ENCODE results near the gene CLEC10A. TPM values are rescaled to one million over a fixed set of nuclear protein-coding genes. Genes with fewer than 3 reads are reported as not detected.
"Not testable (repeated sequence)": the region's sequence is repeated elsewhere in the genome, so short reads cannot be mapped to it uniquely, and the experiment has no call there.

The CLEC10A gene
- total and polyA plus RNA-seq, 8 donors, result 2.0 to 9.6 (median 3.6) TPM

DNA sequence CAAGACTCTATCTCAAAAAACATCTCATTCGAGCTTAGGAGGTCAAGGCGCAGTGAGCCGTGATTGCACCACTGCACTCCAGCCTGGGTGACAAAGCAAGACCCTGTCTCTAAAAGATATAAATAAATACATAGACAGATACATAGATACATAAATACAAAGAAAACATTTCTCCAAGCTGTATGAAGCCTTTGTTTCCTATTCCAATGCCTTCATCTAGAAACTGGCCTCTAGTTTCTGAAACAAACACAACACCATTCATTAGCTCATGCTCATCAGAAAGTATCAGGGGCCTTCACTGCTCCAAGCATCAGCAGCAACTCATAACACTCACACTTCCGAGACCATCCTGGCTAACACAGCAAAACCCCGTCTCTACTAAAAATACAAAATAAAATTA, 44.9 kb upstream of the CLEC10A start:
- intact Hi-C loops (cut with DNase I), result no loop called here
- H3K9me3 ChIP-seq, result no peaks in the 10 kb centered on the region
- peak in 1 of 4 donors; percentile 16 for DNase-seq
- no peak overlapping the region for H3K4me3 ChIP-seq
- TF ChIP-seq, protein P1, sequence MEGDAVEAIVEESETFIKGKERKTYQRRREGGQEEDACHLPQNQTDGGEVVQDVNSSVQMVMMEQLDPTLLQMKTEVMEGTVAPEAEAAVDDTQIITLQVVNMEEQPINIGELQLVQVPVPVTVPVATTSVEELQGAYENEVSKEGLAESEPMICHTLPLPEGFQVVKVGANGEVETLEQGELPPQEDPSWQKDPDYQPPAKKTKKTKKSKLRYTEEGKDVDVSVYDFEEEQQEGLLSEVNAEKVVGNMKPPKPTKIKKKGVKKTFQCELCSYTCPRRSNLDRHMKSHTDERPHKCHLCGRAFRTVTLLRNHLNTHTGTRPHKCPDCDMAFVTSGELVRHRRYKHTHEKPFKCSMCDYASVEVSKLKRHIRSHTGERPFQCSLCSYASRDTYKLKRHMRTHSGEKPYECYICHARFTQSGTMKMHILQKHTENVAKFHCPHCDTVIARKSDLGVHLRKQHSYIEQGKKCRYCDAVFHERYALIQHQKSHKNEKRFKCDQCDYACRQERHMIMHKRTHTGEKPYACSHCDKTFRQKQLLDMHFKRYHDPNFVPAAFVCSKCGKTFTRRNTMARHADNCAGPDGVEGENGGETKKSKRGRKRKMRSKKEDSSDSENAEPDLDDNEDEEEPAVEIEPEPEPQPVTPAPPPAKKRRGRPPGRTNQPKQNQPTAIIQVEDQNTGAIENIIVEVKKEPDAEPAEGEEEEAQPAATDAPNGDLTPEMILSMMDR (IDR thresholded peaks at IDR 0.05), result no peak
- no peaks in the 10 kb centered on the region for H3K36me3 ChIP-seq
- no peak overlapping the region for H3K27ac ChIP-seq
- no peak for ATAC-seq
- peaks cover 0 to 6% of the 10 kb centered on the region in 2 donors for H3K4me1 ChIP-seq
- peaks cover 0 to 31% of the 10 kb centered on the region in 2 donors for H3K27me3 ChIP-seq

DNA sequence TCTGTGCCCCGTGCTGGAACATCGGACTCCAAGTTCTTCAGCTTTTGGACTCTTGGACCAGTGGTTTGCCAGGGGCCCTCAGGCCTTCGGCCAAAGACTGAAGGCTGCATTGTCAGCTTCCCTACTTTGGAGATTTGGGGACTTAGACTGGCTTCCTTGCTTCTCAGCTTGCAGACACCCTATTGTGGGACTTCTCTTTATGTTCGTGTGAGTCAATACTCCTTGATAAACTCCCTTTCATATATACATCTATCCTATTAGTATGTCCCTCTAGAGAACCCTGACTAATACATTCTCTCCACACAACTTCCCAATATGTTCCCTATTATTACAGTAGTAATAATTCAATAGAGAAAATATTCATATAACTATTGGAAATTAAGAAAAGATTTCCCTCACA, 43.8 kb upstream of the CLEC10A start:
- intact Hi-C loops (cut with DNase I), result no loop called here
- Histone ChIP-seq H3K36me3 (no peaks in the 10 kb centered on the region), H3K9me3 (no peaks in the 10 kb centered on the region), H3K27me3 (peaks cover 0 to 41% of the 10 kb centered on the region in 2 donors), H3K4me1 (peaks cover 0 to 6% of the 10 kb centered on the region in 2 donors), H3K27ac (no peak overlapping the region), H3K4me3 (no peak overlapping the region)
- TF ChIP-seq, protein P1 (IDR thresholded peaks at IDR 0.05), result no peak
- DNase-seq, result peak in 1 of 4 donors; percentile 6
- ATAC-seq, result no peak

DNA sequence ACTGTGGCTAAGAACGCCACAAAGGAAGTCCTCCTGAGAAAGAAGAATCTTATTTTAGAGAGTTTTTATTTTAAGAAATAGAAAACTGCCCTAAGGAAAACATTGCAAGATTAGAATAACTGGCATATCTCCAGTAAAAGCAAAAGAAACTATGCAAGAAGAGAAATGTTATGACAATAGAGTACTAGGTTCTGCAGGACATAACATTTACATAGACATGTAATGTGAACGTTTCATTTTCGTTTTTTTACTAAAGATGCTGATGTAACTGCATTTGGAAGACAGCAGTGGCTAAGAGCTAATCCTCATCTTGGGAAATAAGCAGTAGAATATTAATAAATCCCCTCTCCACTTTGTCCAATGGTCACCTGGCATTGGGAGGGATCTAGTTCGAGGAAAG, 42.3 kb upstream of the CLEC10A start:
- ATAC-seq (no peak), DNase-seq (no peak)
- TF ChIP-seq, protein P1 (IDR thresholded peaks at IDR 0.05), result no peak
- Histone ChIP-seq H3K9me3 (no peaks in the 10 kb centered on the region), H3K4me1 (peaks cover 0 to 6% of the 10 kb centered on the region in 2 donors), H3K27me3 (peaks cover 0 to 45% of the 10 kb centered on the region in 2 donors), H3K36me3 (no peaks in the 10 kb centered on the region), H3K27ac (no peak overlapping the region), H3K4me3 (no peak overlapping the region)
- intact Hi-C loops (cut with DNase I), result no loop called here

DNA sequence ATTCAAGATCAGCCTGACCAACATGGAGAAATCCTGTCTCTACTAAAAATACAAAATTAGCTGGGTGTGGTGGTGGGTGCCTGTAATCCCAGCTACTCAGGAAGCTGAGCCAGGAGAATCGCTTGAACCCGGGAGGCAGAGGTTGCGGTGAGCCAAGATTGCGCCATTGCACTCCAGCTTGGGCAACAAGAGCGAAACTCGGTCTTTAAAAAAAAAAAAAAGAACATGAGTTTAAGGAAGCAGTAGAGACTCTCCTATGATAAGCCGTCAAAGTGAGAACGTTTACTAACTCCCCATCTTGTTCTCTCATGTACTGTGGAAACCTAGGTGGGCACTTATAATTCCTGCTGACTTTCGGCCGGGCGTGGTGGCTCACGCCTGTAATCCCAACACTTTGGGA, 40.6 kb upstream of the CLEC10A start:
- H3K4me3 ChIP-seq; H3K4me1 ChIP-seq; H3K36me3 ChIP-seq; H3K9me3 ChIP-seq; intact Hi-C loops (cut with DNase I): not testable (repeated sequence)
- Histone ChIP-seq H3K27ac (peak overlapping the region; percentile 35 to 73), H3K27me3 (peaks cover 0 to 55% of the 10 kb centered on the region in 2 donors)
- peak; percentile 65 for ATAC-seq
- DNase-seq, result peak in 1 of 4 donors; percentile 58

DNA sequence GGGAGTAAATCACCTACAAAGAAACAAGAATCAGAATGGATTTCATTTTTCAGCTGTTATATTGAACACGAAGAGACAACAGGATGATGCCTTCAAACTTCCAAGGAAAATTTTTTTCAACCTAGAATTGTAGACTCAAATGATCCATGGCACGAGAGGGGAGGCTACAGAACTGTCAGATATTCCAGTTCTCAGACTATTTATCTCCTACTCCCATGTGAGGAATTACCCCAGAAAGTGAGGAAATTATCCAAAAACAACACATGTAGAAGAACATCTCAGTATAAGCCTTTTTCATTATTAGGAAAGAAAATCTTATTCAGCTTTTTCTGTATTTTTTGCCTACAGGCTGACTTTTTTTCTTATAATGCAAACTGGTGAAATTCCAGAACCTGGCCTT, 40.1 kb upstream of the CLEC10A start:
- ATAC-seq (no peak), DNase-seq (no peak)
- Histone ChIP-seq H3K4me1 (peaks cover 0 to 13% of the 10 kb centered on the region in 2 donors), H3K9me3 (no peaks in the 10 kb centered on the region), H3K27me3 (peaks cover 0 to 56% of the 10 kb centered on the region in 2 donors), H3K4me3 (no peak overlapping the region), H3K36me3 (no peaks in the 10 kb centered on the region), H3K27ac (peak overlapping the region in 1 of 2 donors; percentile 73)
- intact Hi-C loops (cut with DNase I), result no loop called here
- TF ChIP-seq, protein P1 (IDR thresholded peaks at IDR 0.05), result no peak

DNA sequence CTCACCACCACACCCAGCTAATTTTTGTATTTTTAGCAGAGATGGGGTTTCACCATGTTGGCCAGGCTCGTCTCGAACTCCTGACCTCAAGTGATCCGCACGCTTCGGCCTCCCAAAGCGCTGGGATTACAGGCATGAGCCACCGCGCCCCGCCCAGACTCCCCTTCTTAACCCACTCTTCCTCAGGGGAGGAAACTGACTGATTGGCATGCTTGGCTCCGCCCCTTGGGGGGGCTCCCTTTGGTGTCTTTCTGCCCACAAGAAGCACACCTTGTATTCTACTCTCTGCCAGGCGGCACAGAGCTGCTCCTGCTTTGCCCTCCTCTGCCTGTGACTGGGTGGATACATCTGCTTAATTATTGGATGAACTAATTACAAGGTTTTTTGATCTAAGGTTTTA, 39.3 kb upstream of the CLEC10A start:
- Histone ChIP-seq H3K27me3 (peaks cover 0 to 56% of the 10 kb centered on the region in 2 donors), H3K4me3 (no peak overlapping the region), H3K27ac (no peak overlapping the region), H3K9me3 (no peaks in the 10 kb centered on the region), H3K36me3 (no peaks in the 10 kb centered on the region), H3K4me1 (peaks cover 0 to 21% of the 10 kb centered on the region in 2 donors)
- DNase-seq, result peak in 1 of 4 donors; percentile 71
- no peak for ATAC-seq
- TF ChIP-seq, protein P1 (IDR thresholded peaks at IDR 0.05), result no peak
- intact Hi-C loops (cut with DNase I), result no loop called here
